AG09309 (cell line): ENCODE results near the gene C1QL2.

ENCODE experiments used
- DNase-seq: peaks from one replicate; pipeline ENCODE4 v3.0.0-alpha.2; 2010; ENCODE audit warnings: low read depth
- H3K4me3 ChIP-seq: 2 replicates; pipeline ENCODE4 v1.5.1; 2011; ENCODE audit warnings: mild to moderate bottlenecking, low read depth, low read length, moderate library complexity; ENCODE audit not compliant: control insufficient read depth
- CTCF ChIP-seq: IDR thresholded peaks from 2 replicates; pipeline ENCODE4 v1.5.1; 2011; ENCODE audit warnings: mild to moderate bottlenecking, low read depth, low read length, inconsistent platforms; ENCODE audit not compliant: insufficient read depth, control insufficient read depth; ENCODE audit errors: missing control alignments

C1QL2 gene

GRCh38 chr2:119116411-119117295 lies 41.9 kb downstream of the C1QL2 start:
- no peak for DNase-seq
- no peak for TF ChIP-seq CTCF
- no peak overlapping the region for H3K4me3 ChIP-seq

DNA sequence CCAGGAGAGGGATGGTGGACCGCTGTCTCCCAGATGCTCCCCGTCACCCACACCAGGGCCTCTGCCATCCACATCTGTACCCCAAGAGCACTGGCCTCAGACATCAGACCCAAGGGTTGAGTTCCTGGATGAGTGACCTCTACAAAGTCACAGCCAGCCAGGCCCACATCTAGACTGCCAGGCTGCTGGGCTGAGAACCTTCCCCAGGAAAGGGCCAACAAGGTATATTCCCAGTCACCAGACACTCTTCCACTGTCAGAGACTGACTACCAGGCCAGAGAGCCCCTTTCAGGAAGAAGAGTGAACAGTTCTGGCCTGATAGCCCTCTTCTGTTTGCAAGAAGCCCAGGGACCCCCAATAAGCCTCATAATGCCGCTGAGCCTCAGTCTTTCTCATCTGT lies 44.3 kb downstream of the C1QL2 start:
- TF ChIP-seq CTCF = no peak
- no peak overlapping the region for H3K4me3 ChIP-seq
- DNase-seq = no peak

GRCh38 chr2:119113489-119113770 lies 45.1 kb downstream of the C1QL2 start:
- TF ChIP-seq CTCF = no peak
- no peak for DNase-seq
- H3K4me3 ChIP-seq = no peak overlapping the region

- no peak overlapping the region for H3K4me3 ChIP-seq
- TF ChIP-seq CTCF = no peak
- no peak for DNase-seq
These were observed 45.6 kb downstream of the C1QL2 start for GRCh38 chr2:119112770-119113488.

DNA sequence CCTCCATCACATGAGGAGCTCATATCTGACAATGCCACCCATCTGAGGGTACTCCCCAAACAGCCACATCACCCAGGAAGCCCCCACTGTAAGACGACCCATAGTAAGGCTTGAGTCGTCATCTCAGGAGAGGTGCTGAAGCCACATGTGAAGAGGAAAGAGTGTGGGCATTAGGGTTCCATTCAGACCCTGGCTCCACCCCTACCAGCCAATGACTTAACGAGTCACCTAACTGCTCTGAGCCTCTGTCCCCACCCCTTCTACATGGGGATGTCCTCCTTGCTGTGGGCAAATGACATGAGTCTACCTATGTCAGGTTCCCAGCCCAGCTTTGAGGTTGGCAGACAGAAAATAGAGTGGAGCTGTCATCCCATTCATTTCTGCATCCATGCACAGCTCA lies 46.3 kb downstream of the C1QL2 start:
- TF ChIP-seq CTCF = no peak
- DNase-seq = no peak
- no peak overlapping the region for H3K4me3 ChIP-seq

DNA sequence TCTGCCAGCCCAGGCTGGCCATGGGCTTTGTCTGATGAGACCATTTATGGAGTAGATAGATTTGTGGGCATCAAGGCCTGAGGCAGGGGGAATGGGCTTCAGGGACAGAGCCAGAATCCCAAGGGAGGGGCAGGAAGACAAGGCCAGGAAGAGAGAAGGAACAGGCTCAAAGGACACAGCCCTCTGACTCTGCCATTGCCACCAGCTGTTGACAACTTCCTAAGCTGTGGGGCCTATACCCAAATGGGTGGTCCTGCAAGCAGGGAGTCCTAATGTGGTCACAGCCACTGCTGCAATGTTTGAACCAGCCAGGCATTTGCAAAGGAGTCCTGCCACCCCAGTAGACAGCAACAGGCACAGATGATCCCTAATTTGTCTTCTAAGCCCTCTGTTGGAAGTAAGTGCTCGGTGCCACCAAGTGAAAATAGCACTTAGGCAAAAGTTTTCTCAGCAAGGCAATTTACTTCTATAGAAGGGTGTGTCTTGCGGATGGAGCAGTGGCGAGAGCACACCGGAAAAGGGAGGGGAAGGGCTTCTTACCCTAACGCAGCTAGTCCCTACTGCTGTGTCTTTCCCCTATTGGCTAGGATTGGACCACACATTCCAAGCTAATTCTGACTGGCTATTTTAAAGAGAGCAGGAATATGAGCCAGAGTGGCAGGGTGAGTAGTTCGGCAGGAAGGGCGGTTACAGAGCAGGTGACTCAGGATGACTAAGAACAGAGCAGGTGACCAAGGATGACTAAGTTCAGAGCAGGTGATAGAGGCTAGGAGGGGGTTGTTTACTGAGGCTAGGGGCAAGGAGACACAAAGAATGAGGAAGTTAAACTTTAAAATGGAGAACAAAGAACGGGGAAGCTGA lies 47.2 kb downstream of the C1QL2 start:
- no peak for TF ChIP-seq CTCF
- H3K4me3 ChIP-seq = no peak overlapping the region
- no peak for DNase-seq
